NT2/D1 (cell line): Measurements from ENCODE around the gene CELA3A.
"Not testable (repeated sequence)": the region's sequence is repeated elsewhere in the genome, so short reads cannot be mapped to it uniquely, and the experiment has no call there.

Experiments used
- SUZ12 ChIP-seq: IDR thresholded peaks from 2 replicates; pipeline ENCODE4 v1.6.1; 2011; ENCODE audit not compliant: insufficient read length, insufficient read depth; ENCODE audit errors: extremely low read depth
- YY1 ChIP-seq: IDR thresholded peaks from 2 replicates; pipeline ENCODE4 v1.6.1; 2011; ENCODE audit not compliant: insufficient read length, insufficient read depth
- ZNF274 ChIP-seq: IDR thresholded peaks from 2 replicates; pipeline ENCODE4 v1.6.1; 2011; ENCODE audit warnings: mild to moderate bottlenecking, low read depth, low read length

DNA sequence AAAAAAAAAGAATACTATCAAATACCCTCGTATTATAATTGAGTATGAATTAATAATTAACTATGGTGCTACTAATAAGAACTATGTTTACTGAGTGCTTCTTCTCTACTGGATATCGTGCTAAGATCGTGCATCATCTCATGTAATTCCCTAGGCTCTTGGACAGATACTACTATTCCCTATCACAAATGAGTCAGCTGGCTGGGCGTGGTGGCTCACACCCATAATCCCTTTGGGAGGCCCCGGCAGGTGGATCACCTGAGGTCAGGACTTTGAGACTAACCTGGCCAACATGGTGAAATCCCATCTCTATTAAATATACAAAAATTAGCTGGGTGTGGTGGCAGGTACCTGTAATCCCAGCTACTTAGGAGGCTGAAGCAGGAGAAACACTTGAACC, 15.6 kb upstream of the CELA3A start:
- TF ChIP-seq YY1, ZNF274, SUZ12: not testable (repeated sequence)
